HEK293 (cell line): ENCODE results near the gene DNAJC21.

Experiments
- GLI4 ChIP-seq: fragments of 450-650 bp; formaldehyde crosslinking; IDR thresholded peaks from 2 replicates; pipeline ENCODE4 v1.5.1; 2016; ENCODE audit warnings: missing biosample characterization, missing genetic modification characterization
- ZFP37 ChIP-seq: fragments of 450-650 bp; formaldehyde crosslinking; IDR thresholded peaks from 2 replicates; pipeline ENCODE4 v1.5.1; 2016; ENCODE audit warnings: missing biosample characterization, missing genetic modification characterization
- ZNF792 ChIP-seq: fragments of 450-650 bp; formaldehyde crosslinking; IDR thresholded peaks from 2 replicates; pipeline ENCODE4 v1.5.1; 2016; ENCODE audit warnings: missing biosample characterization, missing genetic modification characterization
- ZSCAN30 ChIP-seq: fragments of 450-650 bp; IDR thresholded peaks from 2 replicates; pipeline ENCODE4 v1.5.1; 2018; ENCODE audit warnings: missing biosample characterization, mild to moderate bottlenecking, missing genetic modification characterization, moderate library complexity
- TF ChIP-seq, protein P1 (sequence below): fragments of 450-650 bp; formaldehyde crosslinking; IDR thresholded peaks from 2 replicates; pipeline ENCODE4 v1.5.1; 2016; ENCODE audit warnings: missing biosample characterization, missing genetic modification characterization

DNA sequence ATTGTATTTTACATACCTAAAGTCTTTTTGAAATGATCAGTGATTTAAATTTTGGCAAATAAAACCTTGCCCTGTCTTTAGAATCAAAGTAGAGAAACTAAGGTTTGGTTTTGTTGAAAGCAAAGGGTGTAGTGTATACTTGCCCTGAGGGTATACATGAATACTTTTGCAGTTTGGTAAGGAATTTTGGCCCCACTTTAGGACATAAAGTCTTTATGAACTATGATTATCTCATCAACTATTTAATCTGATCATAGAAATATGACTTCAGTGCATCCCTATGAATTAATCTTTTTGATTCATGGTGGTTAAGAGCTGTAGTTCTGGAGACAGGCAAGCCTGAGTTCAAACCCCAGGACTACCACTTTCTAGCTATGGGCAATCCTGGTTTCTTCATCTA, 31.7 kb upstream of the DNAJC21 start:
- TF ChIP-seq ZSCAN30 (tag by site-specific recombination) (no peak), GLI4 (tag by site-specific recombination) (no peak), ZFP37 (tag by site-specific recombination) (no peak), ZNF792 (no peak)
- TF ChIP-seq, protein P1, sequence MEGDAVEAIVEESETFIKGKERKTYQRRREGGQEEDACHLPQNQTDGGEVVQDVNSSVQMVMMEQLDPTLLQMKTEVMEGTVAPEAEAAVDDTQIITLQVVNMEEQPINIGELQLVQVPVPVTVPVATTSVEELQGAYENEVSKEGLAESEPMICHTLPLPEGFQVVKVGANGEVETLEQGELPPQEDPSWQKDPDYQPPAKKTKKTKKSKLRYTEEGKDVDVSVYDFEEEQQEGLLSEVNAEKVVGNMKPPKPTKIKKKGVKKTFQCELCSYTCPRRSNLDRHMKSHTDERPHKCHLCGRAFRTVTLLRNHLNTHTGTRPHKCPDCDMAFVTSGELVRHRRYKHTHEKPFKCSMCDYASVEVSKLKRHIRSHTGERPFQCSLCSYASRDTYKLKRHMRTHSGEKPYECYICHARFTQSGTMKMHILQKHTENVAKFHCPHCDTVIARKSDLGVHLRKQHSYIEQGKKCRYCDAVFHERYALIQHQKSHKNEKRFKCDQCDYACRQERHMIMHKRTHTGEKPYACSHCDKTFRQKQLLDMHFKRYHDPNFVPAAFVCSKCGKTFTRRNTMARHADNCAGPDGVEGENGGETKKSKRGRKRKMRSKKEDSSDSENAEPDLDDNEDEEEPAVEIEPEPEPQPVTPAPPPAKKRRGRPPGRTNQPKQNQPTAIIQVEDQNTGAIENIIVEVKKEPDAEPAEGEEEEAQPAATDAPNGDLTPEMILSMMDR (tag by site-specific recombination) = no peak
